Left lung (tissue), 10 donors: ENCODE measurements around the gene SRP54. TPM values are rescaled to one million over a fixed set of nuclear protein-coding genes. Genes with fewer than 3 reads are reported as not detected.

Experiments used
- ATAC-seq: fragments of 200-7000 bp; cut with Tn5 transposase; one replicate; pipeline ENCODE4 v1.9.1; 2020; ENCODE audit warnings: moderate library complexity
- DNase-seq, 4 donors: peaks; one replicate each; pipeline ENCODE4 v3.0.0-alpha.2; 2013 to 2020
- H3K27ac ChIP-seq, 2 donors: fragments of 200-600 bp; sonication (generic) in 1 of 2; one replicate each; pipeline versions ENCODE4 v1.5.0 to v1.8.0; 2020 to 2021
- H3K27me3 ChIP-seq, 2 donors: fragments of 200-600 bp; sonication (generic) in 1 of 2; one replicate each; pipeline versions ENCODE4 v1.5.0 to v1.8.0; 2020 to 2021
- H3K36me3 ChIP-seq, 2 donors: fragments of 200-600 bp; sonication (generic) in 1 of 2; one replicate each; pipeline versions ENCODE4 v1.5.0 to v1.8.0; 2020 to 2021
- H3K4me1 ChIP-seq, 2 donors: fragments of 200-600 bp; one replicate each; pipeline ENCODE4 v1.8.0; 2021
- H3K4me3 ChIP-seq, 2 donors: fragments of 200-600 bp; sonication (generic) in 1 of 2; one replicate each; pipeline versions ENCODE4 v1.5.0 to v1.8.0; 2020 to 2021; ENCODE audit warnings: mild to moderate bottlenecking in 1 of 2
- H3K9me3 ChIP-seq, 2 donors: fragments of 200-600 bp; sonication (generic) in 1 of 2; one replicate each; pipeline versions ENCODE4 v1.5.0 to v1.8.0; 2020 to 2021
- intact Hi-C, 2 donors: fragments of 100-400 bp; cut with DNase I; formaldehyde crosslinking; loops; one replicate each; pipeline versions ENCODE4 v1.11.2 to v1.14.2; 2022
- polyA plus RNA-seq, 6 donors: library from polyadenylated mRNA; unstranded; fragments of 120-200 nt; gene quantifications; one replicate each; pipeline ENCODE4 v1.2.1, GENCODE V29; 2013; ENCODE audit not compliant: insufficient read length in 6 of 6
- total RNA-seq, 2 donors: library from RNA; stranded (reverse); fragmentation: NEBNext Ultra II Directional; extraction: Animal tissue kit (Norgen Biotek cat#: 25700); gene quantifications; one replicate each; pipeline ENCODE4 v1.2.1, GENCODE V29; 2021
- TF ChIP-seq, protein P1 (sequence below), 2 donors: fragments of 200-600 bp; sonication (generic) in 1 of 2; IDR thresholded peaks; one replicate each; pipeline versions ENCODE4 v1.5.0 to v1.8.0; 2021; ENCODE audit warnings: antibody characterized with exemption in 2 of 2
- donor health status: DM: no; HTN: yes; CAD: no.
- donor health status: DM: no; HTN: no; CAD: no.

SRP54 gene
- total and polyA plus RNA-seq, 8 donors, result 47.0 to 85.4 (median 71.5) TPM

DNA sequence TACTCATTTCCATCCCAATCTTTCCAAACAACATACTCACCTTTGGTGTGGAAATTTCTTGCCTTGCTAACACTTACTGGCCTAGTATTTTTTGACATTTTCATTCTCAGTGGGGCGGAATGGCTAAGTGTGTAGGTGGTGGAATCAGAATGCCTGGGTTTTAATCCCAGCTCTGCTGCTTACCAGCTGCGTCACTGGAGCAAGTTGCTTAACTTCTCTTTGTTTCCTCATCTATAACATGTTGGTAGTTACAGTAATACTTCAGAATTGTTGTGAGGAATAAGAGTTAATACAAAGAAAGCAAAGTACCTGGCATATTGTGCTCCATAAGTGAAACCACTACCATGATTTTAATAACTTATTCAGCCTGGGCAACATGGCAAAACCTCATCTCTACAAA, 60.3 kb downstream of the SRP54 start:
- TF ChIP-seq, protein P1, sequence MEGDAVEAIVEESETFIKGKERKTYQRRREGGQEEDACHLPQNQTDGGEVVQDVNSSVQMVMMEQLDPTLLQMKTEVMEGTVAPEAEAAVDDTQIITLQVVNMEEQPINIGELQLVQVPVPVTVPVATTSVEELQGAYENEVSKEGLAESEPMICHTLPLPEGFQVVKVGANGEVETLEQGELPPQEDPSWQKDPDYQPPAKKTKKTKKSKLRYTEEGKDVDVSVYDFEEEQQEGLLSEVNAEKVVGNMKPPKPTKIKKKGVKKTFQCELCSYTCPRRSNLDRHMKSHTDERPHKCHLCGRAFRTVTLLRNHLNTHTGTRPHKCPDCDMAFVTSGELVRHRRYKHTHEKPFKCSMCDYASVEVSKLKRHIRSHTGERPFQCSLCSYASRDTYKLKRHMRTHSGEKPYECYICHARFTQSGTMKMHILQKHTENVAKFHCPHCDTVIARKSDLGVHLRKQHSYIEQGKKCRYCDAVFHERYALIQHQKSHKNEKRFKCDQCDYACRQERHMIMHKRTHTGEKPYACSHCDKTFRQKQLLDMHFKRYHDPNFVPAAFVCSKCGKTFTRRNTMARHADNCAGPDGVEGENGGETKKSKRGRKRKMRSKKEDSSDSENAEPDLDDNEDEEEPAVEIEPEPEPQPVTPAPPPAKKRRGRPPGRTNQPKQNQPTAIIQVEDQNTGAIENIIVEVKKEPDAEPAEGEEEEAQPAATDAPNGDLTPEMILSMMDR (IDR thresholded peaks at IDR 0.05), result no peak
- DNase-seq (no peak), ATAC-seq (no peak)
- Histone ChIP-seq H3K9me3 (no peaks in the 10 kb centered on the region), H3K4me3 (no peak overlapping the region), H3K27ac (no peak overlapping the region), H3K27me3 (no peaks in the 10 kb centered on the region), H3K4me1 (peaks cover 8 to 21% of the 10 kb centered on the region in 2 donors), H3K36me3 (no peaks in the 10 kb centered on the region)
- intact Hi-C loops, result no loop called here

DNA sequence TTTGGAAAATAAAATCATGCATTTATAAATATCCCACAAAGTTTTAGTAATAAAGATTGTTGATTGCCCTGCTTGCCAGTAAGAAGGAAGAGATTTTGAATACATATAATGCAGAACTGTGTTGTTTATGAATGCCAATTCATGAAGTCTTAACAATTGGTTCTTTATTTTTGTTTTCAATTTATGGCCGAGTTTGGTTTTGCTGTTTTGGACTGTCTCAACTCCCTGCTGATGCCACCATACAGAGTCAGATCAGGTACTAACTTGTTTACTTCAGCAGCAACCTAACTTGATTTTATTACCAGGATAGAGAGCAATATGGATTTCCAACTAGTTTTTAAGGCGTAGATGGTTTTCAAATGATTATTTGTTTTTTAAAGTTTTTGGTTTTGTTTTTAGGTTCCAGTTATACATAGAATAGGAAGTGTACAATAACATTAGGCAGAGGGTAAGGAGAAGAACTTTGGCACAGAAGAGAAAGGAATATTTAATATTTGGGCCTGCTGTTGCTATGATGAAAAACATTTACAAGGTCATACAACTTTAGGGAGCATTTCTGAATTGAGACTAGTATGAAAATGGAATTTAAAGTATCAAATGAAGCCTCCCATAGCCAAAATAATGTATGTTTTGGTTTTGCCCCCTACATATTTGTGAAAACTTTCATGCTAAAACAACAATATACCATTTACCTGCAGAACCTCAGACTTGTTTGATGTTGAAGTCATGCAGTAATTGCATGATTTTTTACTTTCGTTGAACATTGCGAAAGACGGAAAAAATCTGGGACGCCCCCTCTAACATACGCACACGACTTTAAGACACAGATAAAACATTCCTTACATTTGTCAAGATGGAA, 62.4 kb downstream of the SRP54 start:
- Histone ChIP-seq H3K27ac (peak overlapping the region; percentile 97 to 98), H3K36me3 (peaks cover 0 to 11% of the 10 kb centered on the region in 2 donors), H3K9me3 (no peaks in the 10 kb centered on the region), H3K27me3 (no peaks in the 10 kb centered on the region), H3K4me1 (peaks cover 12 to 39% of the 10 kb centered on the region in 2 donors), H3K4me3 (peak overlapping the region; percentile 72 to 77)
- intact Hi-C loops, result no loop called here
- DNase-seq (peak in 1 of 4 donors; percentile 46), ATAC-seq (no peak)
- TF ChIP-seq, protein P1 (IDR thresholded peaks at IDR 0.05), result no peak

DNA sequence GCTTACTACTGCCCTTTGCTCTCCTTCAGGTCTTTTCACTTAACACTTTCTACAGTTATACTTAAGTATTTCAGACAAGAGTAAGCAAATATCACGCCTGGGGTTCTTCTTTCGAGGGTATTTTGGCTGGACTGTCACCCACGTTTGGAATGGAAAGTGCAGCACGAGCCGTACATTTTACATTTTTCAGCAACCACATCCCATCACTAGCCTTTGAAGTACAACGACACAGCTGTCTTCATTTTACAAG, 62.9 kb downstream of the SRP54 start:
- Histone ChIP-seq H3K27me3 (no peaks in the 10 kb centered on the region), H3K9me3 (no peaks in the 10 kb centered on the region), H3K27ac (peak overlapping the region; percentile 97 to 98), H3K4me1 (peaks cover 17 to 45% of the 10 kb centered on the region in 2 donors), H3K36me3 (peaks cover 0 to 17% of the 10 kb centered on the region in 2 donors), H3K4me3 (peak overlapping the region; percentile 72 to 77)
- intact Hi-C loops, result no loop called here
- no peak for DNase-seq
- ATAC-seq, result no peak
- TF ChIP-seq, protein P1 (IDR thresholded peaks at IDR 0.05), result no peak

DNA sequence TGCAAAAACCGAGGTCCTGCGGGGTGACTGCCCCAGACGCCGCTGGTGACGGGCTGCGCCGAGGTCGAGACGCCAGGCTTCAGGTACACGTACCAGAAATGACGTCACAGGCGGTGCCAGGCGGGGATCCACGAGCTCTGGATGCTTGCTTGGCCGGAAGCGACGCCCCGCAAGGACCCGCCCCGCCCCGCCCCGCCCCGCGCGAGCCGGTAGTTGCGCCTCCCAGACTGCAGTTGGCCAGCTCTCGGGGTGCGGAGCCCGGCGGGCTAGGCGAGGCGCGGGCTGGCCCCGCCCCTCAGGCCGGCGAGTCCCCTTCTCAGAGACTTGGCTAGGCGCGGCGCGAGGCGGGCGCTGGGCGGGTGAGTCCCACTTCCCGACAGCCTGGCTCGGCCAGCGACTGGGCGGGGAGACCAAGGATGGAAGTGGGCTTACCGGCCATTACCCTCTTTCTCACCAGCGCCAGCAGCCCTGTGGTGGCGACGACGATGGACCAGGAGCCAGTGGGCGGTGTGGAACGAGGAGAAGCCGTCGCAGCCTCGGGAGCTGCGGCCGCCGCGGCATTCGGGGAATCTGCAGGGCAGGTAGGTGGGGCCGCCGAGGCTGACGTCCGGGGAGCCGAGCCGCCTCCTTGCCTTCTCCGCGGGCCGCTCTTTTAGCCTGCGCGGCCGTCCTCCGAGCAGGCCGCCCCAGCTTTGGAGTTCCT, 63.4 kb downstream of the SRP54 start, which contains the start of gene FAM177A1:
TSS of gene FAM177A1 (plus strand) at position 225 of the 703 bp plus-strand sequence. CDS start at position 417, 192 bp downstream.
- peaks cover 0 to 17% of the 10 kb centered on the region in 2 donors for H3K36me3 ChIP-seq
- TF ChIP-seq, protein P1 (IDR thresholded peaks at IDR 0.05), result peak in 1 of 2 donors; percentile 57
- H3K27ac ChIP-seq, result peak within 1 kb of the TSS; percentile 97 to 98
- H3K27me3 ChIP-seq, result no peaks in the 10 kb centered on the region
- DNase-seq (peak; percentile 90 to 100 (median 98)), ATAC-seq (peak; percentile 98)
- H3K9me3 ChIP-seq, result no peaks in the 10 kb centered on the region
- intact Hi-C loops, result no loop called here
- H3K4me3 ChIP-seq, result peak within 1 kb of the TSS; percentile 72 to 77
- peaks cover 18 to 48% of the 10 kb centered on the region in 2 donors for H3K4me1 ChIP-seq
